ENCODE measurements around the gene ARNT2.

ARNT2 gene

GRCh38 chr15:80459380-80459779, 55.2 kb downstream of the ARNT2 start:
- DNase-seq (ENCODE audit: low spot score) = no peak
- in situ Hi-C loops (cut with MboI; ENCODE audit: low sequenced_read_pairs, unreplicated experiment) = loop anchor here (10.0 kb wide), 2 partner anchors 315 to 515 kb away; partner anchors contain the start of gene CEMIP
- no peak for TF ChIP-seq CTCF (IDR thresholded peaks at IDR 0.05; ENCODE audit: borderline replicate concordance, control extremely low read depth, extremely low read depth, insufficient read depth, missing control alignments)

GRCh38 chr15:80459818-80460217, 55.6 kb downstream of the ARNT2 start:
- in situ Hi-C loops (cut with MboI; ENCODE audit: low sequenced_read_pairs, unreplicated experiment) = loop anchor here (10.0 kb wide), 2 partner anchors 315 to 515 kb away; partner anchors contain the start of gene CEMIP

GRCh38 chr15:80461356-80462095, 57.3 kb downstream of the ARNT2 start:
- TF ChIP-seq CTCF (IDR thresholded peaks at IDR 0.05; ENCODE audit: borderline replicate concordance, control extremely low read depth, extremely low read depth, insufficient read depth, missing control alignments) = no peak
- in situ Hi-C loops (cut with MboI; ENCODE audit: low sequenced_read_pairs, unreplicated experiment) = no loop called here
- DNase-seq (ENCODE audit: low spot score) = no peak

More at GRCh38 chr15:80459818-80460217, 55.6 kb downstream of the ARNT2 start:
- DNase-seq (ENCODE audit: low spot score) = no peak
- TF ChIP-seq CTCF (IDR thresholded peaks at IDR 0.05; ENCODE audit: borderline replicate concordance, control extremely low read depth, extremely low read depth, insufficient read depth, missing control alignments) = no peak

- in situ Hi-C loops (cut with MboI; ENCODE audit: low sequenced_read_pairs, unreplicated experiment) = no loop called here
- no peak for TF ChIP-seq CTCF (IDR thresholded peaks at IDR 0.05; ENCODE audit: borderline replicate concordance, control extremely low read depth, extremely low read depth, insufficient read depth, missing control alignments)
- DNase-seq (ENCODE audit: low spot score) = no peak
Measured at GRCh38 chr15:80462111-80462510, 57.9 kb downstream of the ARNT2 start.

- no peak for TF ChIP-seq CTCF (IDR thresholded peaks at IDR 0.05; ENCODE audit: borderline replicate concordance, control extremely low read depth, extremely low read depth, insufficient read depth, missing control alignments)
- in situ Hi-C loops (cut with MboI; ENCODE audit: low sequenced_read_pairs, unreplicated experiment) = no loop called here
- no peak for DNase-seq (ENCODE audit: low spot score)
Measured at GRCh38 chr15:80462836-80463512, 58.8 kb downstream of the ARNT2 start.

- DNase-seq (ENCODE audit: low spot score) = no peak
- in situ Hi-C loops (cut with MboI; ENCODE audit: low sequenced_read_pairs, unreplicated experiment) = no loop called here
- TF ChIP-seq CTCF (IDR thresholded peaks at IDR 0.05; ENCODE audit: borderline replicate concordance, control extremely low read depth, extremely low read depth, insufficient read depth, missing control alignments) = no peak
Measured at GRCh38 chr15:80464951-80465625, 60.9 kb downstream of the ARNT2 start.

Measured in GM13976 (cell line).